Subcutaneous abdominal adipose tissue (tissue), 5 donors: ENCODE measurements around the gene ADGRL3.

Experiments
- H3K27ac ChIP-seq: one replicate; pipeline ENCODE4 v1.7.0; 2013; ENCODE audit warnings: low read depth, mild to moderate bottlenecking, inconsistent platforms, low read length, moderate library complexity
- H3K27me3 ChIP-seq, 5 donors: one replicate each; pipeline ENCODE4 v1.7.0; 2013; ENCODE audit warnings: low read length in 5 of 5, inconsistent platforms in 1 of 5; ENCODE audit not compliant: control insufficient read depth in 5 of 5, insufficient read depth in 4 of 5
- H3K36me3 ChIP-seq, 5 donors: one replicate each; pipeline ENCODE4 v1.7.0; 2013; ENCODE audit warnings: low read length in 5 of 5; ENCODE audit not compliant: control insufficient read depth in 5 of 5, insufficient read depth in 5 of 5
- H3K4me1 ChIP-seq, 5 donors: one replicate each; pipeline ENCODE4 v1.7.0; 2013; ENCODE audit warnings: low read length in 5 of 5, mild to moderate bottlenecking in 3 of 5, moderate library complexity in 1 of 5; ENCODE audit not compliant: control insufficient read depth in 5 of 5, insufficient read depth in 5 of 5
- H3K4me3 ChIP-seq, 5 donors: one replicate each; pipeline ENCODE4 v1.7.0; 2013; ENCODE audit warnings: low read length in 5 of 5, low read depth in 1 of 5
- H3K9ac ChIP-seq, 5 donors: one replicate each; pipeline ENCODE4 v1.7.0; 2013; ENCODE audit warnings: low read length in 5 of 5, mild to moderate bottlenecking in 4 of 5, moderate library complexity in 3 of 5
- H3K9me3 ChIP-seq, 5 donors: one replicate each; pipeline ENCODE4 v1.7.0; 2013; ENCODE audit warnings: low read length in 5 of 5; ENCODE audit not compliant: control insufficient read depth in 5 of 5
- donor health status: healthy.
- donor health status: healthy.
- donor health status: healthy.
- donor health status: healthy.
- donor health status: healthy.

Gene ADGRL3

DNA sequence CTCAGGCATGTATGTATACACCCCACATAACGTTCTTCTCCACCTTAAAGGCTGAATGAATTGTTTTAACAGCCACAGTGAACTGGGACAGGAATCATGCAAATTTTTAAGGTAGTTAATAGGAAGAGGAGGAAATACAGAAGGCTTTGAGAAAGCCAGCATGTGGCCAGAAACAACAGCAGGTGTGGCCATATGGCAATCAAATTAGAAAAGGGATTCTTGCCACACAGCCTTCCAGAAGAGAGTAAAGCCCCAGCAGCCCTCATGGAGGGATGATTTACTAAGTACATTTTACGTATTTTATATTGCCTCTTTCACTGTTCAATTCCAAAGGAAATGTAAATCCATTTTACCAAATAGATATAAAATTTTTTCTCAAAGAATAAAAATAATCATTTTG is 792.2 kb downstream of the ADGRL3 start:
- Histone ChIP-seq H3K27me3 (no peaks in the 10 kb centered on the region), H3K9me3 (no peaks in the 10 kb centered on the region), H3K4me3 (no peak overlapping the region), H3K27ac (no peak overlapping the region), H3K4me1 (no peaks in the 10 kb centered on the region), H3K36me3 (no peaks in the 10 kb centered on the region), H3K9ac (no peak overlapping the region)

DNA sequence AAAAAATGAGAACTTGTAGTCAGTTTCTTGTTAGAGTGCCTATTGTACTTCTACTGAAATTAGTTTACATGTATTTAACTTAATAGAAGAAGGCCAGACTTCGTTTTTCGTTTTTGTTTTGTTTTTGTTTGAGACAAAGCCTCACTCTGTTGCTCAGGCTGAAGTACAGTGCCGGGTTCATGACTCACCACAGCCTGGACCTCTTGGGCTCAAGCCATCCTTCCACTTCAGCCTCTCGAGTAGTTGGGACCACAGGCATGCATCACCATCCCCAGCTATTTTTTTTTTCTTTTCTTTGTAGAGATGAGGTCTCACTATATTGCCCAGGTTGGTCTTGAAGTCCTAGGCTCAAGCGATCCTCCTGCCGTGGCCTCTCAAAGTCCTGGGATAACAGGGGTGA is 793.9 kb downstream of the ADGRL3 start:
- Histone ChIP-seq H3K9me3 (no peaks in the 10 kb centered on the region), H3K4me1 (no peaks in the 10 kb centered on the region), H3K27me3 (no peaks in the 10 kb centered on the region), H3K36me3 (no peaks in the 10 kb centered on the region), H3K4me3 (no peak overlapping the region), H3K27ac (no peak overlapping the region), H3K9ac (no peak overlapping the region)

- Histone ChIP-seq H3K4me3 (no peak overlapping the region), H3K27ac (no peak overlapping the region), H3K36me3 (no peaks in the 10 kb centered on the region), H3K9ac (no peak overlapping the region), H3K4me1 (no peaks in the 10 kb centered on the region), H3K27me3 (no peaks in the 10 kb centered on the region), H3K9me3 (no peaks in the 10 kb centered on the region)
Measured at GRCh38 chr4:61995717-61996340, 795.7 kb downstream of the ADGRL3 start.

- no peaks in the 10 kb centered on the region for H3K27me3 ChIP-seq
- no peak overlapping the region for H3K4me3 ChIP-seq
- H3K9ac ChIP-seq = no peak overlapping the region
- no peak overlapping the region for H3K27ac ChIP-seq
- H3K4me1 ChIP-seq = no peaks in the 10 kb centered on the region
- H3K9me3 ChIP-seq = no peaks in the 10 kb centered on the region
- no peaks in the 10 kb centered on the region for H3K36me3 ChIP-seq
Measured at GRCh38 chr4:61996943-61997342, 796.8 kb downstream of the ADGRL3 start.

DNA sequence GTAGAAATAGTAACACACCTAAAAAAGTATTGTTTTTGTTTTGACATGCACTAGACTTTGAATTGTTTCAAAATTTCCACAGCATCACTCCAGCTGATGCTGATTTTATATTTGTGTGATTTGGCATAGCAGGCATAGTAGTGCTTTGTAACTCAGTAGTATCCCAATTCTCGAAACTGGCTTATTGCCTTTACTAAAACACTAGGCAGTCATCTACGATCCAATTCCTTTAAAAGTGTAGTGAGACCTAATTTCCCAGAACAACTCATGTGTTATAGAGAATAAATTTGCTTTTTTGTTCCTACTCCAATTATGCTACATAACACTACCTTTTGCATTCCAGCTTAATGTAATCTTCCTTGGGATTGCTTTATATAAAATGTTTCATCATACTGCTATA is 797.7 kb downstream of the ADGRL3 start:
- Histone ChIP-seq H3K9ac (no peak overlapping the region), H3K27me3 (no peaks in the 10 kb centered on the region), H3K9me3 (no peaks in the 10 kb centered on the region), H3K27ac (no peak overlapping the region), H3K4me1 (no peaks in the 10 kb centered on the region), H3K36me3 (no peaks in the 10 kb centered on the region), H3K4me3 (no peak overlapping the region)

DNA sequence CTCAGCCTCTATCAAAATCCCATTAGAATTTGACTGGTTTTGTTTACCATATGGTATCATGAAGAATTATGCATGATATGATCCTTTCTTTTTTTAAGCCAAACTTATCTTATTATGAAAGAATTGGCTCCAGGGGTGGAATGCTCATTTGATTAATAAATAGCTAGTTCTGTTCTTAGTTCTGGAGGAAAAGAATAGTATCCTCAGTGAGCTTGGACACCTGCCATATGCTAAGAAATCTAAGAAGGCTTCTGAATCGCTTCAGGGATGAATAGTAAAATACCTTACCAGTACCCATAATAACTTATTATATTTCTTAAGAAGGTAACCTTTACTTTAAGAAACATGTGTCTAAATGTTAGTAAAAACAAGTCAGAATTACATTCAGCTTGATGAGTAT is 803.6 kb downstream of the ADGRL3 start:
- Histone ChIP-seq H3K9me3 (no peaks in the 10 kb centered on the region), H3K27ac (no peak overlapping the region), H3K27me3 (no peaks in the 10 kb centered on the region), H3K4me3 (no peak overlapping the region), H3K36me3 (no peaks in the 10 kb centered on the region), H3K4me1 (no peaks in the 10 kb centered on the region), H3K9ac (no peak overlapping the region)

DNA sequence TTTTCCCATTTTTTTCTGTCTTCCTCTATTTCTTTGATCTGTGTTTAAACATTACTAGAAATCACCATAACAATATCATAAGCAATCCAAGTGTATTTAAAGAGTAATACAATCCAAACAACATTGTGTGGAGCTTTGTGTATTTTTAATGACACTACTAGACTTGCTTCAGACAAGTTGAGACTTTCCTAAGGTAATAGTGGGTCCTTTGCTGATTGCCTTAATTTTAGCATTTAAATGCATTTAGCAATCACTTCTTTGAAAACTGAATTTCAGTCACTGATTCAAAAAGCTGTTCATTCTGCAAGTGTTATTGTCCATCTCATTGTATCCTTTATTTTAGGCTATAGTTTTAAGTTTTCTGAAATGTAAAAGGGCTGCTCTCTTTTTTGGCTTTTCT is 804.8 kb downstream of the ADGRL3 start:
- H3K9me3 ChIP-seq = no peaks in the 10 kb centered on the region
- no peaks in the 10 kb centered on the region for H3K36me3 ChIP-seq
- no peak overlapping the region for H3K9ac ChIP-seq
- H3K4me1 ChIP-seq = no peaks in the 10 kb centered on the region
- H3K4me3 ChIP-seq = no peak overlapping the region
- no peak overlapping the region for H3K27ac ChIP-seq
- no peaks in the 10 kb centered on the region for H3K27me3 ChIP-seq

DNA sequence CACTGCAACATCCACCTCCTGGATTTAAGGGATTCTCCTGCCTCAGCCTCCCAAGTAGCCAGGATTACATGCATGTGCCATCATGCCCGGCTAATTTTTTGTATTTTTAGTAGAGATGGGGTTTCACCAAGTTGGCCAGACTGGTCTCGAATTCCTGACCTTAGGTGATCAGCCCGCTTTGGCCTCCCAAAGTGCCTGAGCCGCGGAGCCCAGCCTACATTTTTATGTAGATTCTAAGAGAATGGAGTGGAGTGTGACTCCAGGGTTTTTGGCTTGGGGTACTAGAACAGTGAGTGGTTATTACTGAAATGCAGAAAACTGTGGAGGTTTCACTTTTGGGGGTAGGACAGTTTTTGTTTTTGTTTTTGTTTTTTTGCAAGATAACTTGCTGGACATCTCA is 806.0 kb downstream of the ADGRL3 start:
- H3K4me3 ChIP-seq = no peak overlapping the region
- no peaks in the 10 kb centered on the region for H3K27me3 ChIP-seq
- H3K27ac ChIP-seq = no peak overlapping the region
- H3K36me3 ChIP-seq = no peaks in the 10 kb centered on the region
- no peaks in the 10 kb centered on the region for H3K9me3 ChIP-seq
- no peaks in the 10 kb centered on the region for H3K4me1 ChIP-seq
- H3K9ac ChIP-seq = no peak overlapping the region

DNA sequence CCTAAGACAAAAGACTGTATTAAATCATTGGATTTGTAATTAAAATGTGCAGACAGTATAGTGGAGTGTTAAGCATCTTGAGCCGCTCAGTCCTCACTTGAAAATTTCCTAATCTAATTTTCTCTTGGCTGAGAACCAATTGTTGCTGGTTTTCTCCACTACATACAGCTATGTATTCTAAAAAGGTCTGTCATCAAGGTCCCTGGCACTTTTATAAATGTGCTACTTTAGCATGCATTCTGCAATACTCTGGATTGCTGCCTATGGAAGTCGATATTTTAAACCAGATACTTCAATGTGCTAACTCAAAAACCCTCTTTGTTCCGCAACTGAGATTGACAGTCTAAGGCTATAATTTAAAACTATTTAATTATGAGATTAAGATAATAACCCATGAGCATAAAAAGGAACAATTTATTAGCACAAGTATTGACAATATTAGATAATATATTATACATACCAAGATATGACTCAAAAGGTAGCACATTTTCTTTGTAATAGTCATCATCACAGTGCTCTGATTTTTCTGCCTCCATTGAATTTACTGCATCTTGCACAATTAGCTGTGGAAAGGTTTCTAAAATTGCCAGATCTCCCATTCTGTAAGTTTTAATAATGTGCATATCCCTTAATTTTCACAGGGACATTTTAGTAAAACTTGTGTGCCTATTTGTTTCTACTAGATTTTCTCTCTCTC is 815.1 kb downstream of the ADGRL3 start:
- no peak overlapping the region for H3K9ac ChIP-seq
- no peaks in the 10 kb centered on the region for H3K36me3 ChIP-seq
- H3K27ac ChIP-seq = no peak overlapping the region
- no peaks in the 10 kb centered on the region for H3K27me3 ChIP-seq
- H3K4me3 ChIP-seq = no peak overlapping the region
- no peaks in the 10 kb centered on the region for H3K9me3 ChIP-seq
- H3K4me1 ChIP-seq = no peaks in the 10 kb centered on the region

GRCh38 chr4:62018537-62018936 is 818.4 kb downstream of the ADGRL3 start:
- H3K27ac ChIP-seq = no peak overlapping the region
- no peak overlapping the region for H3K9ac ChIP-seq
- no peaks in the 10 kb centered on the region for H3K27me3 ChIP-seq
- H3K36me3 ChIP-seq = no peaks in the 10 kb centered on the region
- no peaks in the 10 kb centered on the region for H3K4me1 ChIP-seq
- H3K4me3 ChIP-seq = no peak overlapping the region
- no peaks in the 10 kb centered on the region for H3K9me3 ChIP-seq
